Myometrial cell (primary cell): ENCODE data around the gene S100P. TPM values are rescaled to one million over a fixed set of nuclear protein-coding genes. Genes with fewer than 3 reads are reported as not detected.

Experiments used
- total RNA-seq: library from RNA; depleted of rRNA; stranded (reverse); fragments of >200 nt; gene quantifications from 2 replicates; pipeline ENCODE4 v1.2.3, GENCODE V29; 2015

S100P gene
- not detected in 2 replicates for total RNA-seq

DNA sequence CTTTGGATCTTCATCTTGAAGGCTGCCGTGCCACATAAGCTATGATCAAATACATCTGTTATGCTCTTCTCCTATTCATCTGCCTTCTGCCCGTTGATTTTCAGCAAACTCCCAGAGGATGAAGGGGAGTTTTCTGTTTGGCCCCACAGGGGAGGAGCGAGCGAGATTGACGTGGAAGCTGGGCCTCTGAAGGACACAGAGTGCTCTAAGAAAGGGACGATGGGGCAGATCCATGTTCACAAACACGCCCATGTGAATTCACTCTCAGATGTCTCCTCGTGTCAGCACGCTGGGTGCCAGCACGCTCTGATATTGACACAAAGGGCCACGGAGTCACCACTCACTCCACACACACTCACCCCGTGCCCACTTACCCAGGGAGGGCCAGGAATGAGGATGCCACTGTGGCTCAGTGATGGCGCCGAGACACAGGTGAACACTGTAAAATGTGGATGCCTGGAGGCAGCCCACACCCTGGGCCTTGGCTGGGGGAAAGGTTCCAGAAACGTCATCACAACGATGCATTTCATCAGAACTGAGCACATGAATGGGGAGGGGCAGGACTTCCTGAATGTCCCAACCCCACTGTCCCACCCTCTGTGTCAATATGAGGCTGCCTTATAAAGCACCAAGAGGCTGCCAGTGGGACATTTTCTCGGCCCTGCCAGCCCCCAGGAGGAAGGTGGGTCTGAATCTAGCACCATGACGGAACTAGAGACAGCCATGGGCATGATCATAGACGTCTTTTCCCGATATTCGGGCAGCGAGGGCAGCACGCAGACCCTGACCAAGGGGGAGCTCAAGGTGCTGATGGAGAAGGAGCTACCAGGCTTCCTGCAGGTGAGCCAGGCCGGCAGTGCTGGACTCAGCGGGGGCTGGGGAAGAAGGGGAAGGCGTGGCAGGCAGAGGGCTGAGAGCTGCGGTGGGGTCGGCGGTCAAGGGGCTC is at the start of gene S100P:
TSS of gene S100P (plus strand) at position 648 of the 946 bp plus-strand sequence. CDS start at position 703, 55 bp downstream.

DNA sequence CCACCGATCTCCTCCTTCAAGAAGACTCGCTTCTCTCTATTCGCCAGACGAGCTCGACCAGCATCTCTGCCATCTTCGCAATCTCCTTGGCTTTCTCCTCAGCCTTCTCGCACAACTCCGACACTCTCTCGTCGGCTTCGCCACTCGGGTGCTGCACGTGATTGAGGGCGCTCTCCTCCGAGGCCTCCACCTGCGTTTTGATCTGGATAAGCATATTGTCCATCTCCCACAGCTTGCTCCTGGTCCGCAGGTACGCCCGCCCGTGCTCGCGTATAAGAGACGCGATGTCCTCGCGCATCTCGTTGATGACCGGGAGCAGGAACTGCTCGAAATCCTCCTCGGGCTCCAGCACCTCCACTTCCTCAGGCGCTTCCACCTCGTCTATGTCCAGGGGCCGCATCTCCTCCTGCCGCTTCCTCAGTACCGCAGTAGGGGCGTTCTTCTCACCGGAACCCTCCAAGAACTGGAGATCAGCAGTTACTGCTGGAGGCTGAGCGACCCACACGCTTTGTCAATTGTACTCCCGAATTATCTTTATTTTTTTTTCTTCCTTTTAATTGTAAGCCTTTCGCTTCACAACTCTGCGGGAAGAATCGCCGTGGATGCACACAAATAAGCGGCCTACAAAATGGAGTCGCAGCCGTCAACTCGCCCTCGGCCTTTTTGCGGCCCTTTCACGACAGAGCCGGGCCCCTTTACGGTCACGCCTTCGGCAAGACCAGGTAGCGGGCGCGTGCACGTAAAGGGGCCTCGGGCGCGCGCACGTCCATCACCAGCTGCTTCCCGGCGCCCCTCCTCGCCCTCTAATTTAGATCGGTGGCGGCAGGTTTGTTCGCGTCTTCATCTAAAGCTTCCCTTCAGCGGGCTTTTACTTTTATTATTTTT is 15.8 kb downstream of the S100P start, which contains the start of gene MRFAP1L1:
TSS of gene MRFAP1L1 (minus strand) at position 636 of the 885 bp plus-strand sequence. CDS start at position 400, 236 bp downstream.

DNA sequence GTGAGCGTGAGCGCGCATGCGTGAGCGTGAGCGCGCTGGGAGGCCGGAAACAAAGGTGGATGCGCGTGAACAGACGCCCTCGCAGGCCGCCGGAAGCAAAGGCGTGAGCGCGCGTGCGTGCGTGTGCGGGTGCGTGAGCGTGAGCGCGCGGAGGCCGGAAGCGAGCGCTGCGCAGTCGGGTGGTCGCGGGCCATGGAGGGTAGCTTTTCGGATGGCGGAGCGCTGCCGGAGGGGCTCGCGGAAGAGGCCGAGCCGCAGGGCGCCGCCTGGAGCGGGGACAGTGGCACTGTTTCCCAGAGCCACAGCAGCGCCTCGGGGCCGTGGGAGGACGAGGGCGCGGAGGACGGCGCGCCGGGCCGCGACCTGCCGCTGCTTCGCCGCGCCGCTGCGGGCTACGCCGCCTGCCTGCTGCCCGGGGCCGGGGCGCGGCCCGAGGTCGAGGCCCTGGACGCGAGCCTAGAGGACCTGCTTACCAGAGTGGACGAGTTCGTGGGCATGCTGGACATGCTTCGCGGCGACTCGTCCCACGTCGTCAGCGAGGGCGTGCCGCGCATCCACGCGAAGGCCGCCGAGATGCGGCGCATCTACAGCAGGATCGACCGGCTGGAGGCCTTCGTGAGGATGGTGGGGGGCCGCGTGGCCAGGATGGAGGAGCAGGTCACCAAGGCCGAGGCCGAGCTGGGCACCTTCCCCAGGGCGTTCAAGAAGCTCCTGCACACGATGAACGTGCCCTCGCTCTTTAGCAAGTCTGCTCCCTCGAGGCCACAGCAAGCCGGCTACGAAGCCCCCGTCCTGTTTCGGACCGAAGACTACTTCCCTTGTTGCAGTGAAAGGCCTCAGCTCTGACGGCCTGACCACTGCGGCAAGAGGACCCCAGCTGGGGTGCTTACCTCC is 22.6 kb downstream of the S100P start, which contains the start of gene BLOC1S4:
TSS of gene BLOC1S4 (plus strand) at position 157 of the 894 bp plus-strand sequence. CDS start at position 193, 36 bp downstream.

Other genes with a start within 250 kb of the S100P start
- gene PPP2R2C, start 221.3 kb upstream of the S100P start, total RNA-seq = not detected in 2 replicates
- gene MAN2B2, start 118.7 kb upstream of the S100P start, total RNA-seq = 22.5 and 23.6 TPM in 2 replicates
- 273 and 321 TPM in 2 replicates for gene MRFAP1, start 53.2 kb upstream of the S100P start, total RNA-seq
- gene MRFAP1L1, start 16.0 kb downstream of the S100P start, total RNA-seq = 42.2 and 47.6 TPM in 2 replicates
- 24.2 and 25.5 TPM in 2 replicates for gene BLOC1S4, start 22.3 kb downstream of the S100P start, total RNA-seq
- gene KIAA0232, start 88.8 kb downstream of the S100P start, total RNA-seq = 5.5 and 10.3 TPM in 2 replicates
- 29.4 and 31.7 TPM in 2 replicates for gene TBC1D14, start 215.9 kb downstream of the S100P start, total RNA-seq